Vagina (tissue), 2 donors: Measurements from ENCODE around the gene POP7.

Source experiments
- POLR2A ChIP-seq, 2 donors: fragments of 450-650 bp; IDR thresholded peaks; one replicate each; pipeline ENCODE4 v1.6.1; 2017; ENCODE audit warnings: antibody characterized with exemption in 2 of 2, mild to moderate bottlenecking in 2 of 2, moderate library complexity in 2 of 2
- POLR2AphosphoS5 ChIP-seq, 2 donors: sonication (generic); formaldehyde crosslinking; IDR thresholded peaks; one replicate each; pipeline ENCODE4 v1.9.0; 2017; ENCODE audit warnings: antibody characterized with exemption in 2 of 2, mild to moderate bottlenecking in 2 of 2, low read depth in 1 of 2; ENCODE audit not compliant: insufficient read depth in 1 of 2
- TF ChIP-seq, protein P1 (sequence below), 3 experiments: fragments of 450-650 bp in 2 of 3; fragments of 200-600 bp in 1 of 3; sonication (generic) in 1 of 3; IDR thresholded peaks; one replicate each; pipeline ENCODE4 v1.5.1; 2017 to 2019; ENCODE audit warnings: antibody characterized with exemption in 3 of 3, mild to moderate bottlenecking in 2 of 3, moderate library complexity in 2 of 3

DNA sequence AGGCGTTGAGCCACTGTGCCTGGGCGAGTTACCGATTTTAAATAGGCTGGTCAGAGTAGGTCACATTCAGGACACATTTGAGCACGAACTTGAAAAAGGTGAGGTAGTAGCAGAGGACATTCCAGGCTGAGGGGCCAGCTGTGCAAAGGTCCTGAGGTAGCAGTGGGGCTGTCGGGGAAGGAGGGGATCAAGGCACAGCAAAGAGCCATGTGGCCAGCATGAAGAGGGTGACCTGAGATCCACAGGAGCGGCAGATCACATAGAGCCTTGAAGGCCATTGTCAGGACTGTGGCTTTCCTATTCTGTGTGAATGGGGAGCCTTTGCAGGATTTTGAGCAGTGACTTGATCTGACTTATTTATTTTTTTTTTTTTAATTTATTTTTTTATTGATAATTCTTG, 34.0 kb downstream of the POP7 start:
- TF ChIP-seq POLR2A (IDR thresholded peaks at IDR 0.05) (no peak), POLR2AphosphoS5 (IDR thresholded peaks at IDR 0.05; ENCODE audit: insufficient read depth in 1 of 2, low read depth in 1 of 2) (no peak)
- TF ChIP-seq, protein P1, sequence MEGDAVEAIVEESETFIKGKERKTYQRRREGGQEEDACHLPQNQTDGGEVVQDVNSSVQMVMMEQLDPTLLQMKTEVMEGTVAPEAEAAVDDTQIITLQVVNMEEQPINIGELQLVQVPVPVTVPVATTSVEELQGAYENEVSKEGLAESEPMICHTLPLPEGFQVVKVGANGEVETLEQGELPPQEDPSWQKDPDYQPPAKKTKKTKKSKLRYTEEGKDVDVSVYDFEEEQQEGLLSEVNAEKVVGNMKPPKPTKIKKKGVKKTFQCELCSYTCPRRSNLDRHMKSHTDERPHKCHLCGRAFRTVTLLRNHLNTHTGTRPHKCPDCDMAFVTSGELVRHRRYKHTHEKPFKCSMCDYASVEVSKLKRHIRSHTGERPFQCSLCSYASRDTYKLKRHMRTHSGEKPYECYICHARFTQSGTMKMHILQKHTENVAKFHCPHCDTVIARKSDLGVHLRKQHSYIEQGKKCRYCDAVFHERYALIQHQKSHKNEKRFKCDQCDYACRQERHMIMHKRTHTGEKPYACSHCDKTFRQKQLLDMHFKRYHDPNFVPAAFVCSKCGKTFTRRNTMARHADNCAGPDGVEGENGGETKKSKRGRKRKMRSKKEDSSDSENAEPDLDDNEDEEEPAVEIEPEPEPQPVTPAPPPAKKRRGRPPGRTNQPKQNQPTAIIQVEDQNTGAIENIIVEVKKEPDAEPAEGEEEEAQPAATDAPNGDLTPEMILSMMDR (IDR thresholded peaks at IDR 0.05): no peak
